Colonic mucosa (tissue), 4 donors: Measurements from ENCODE around the gene HS3ST6. TPM values are rescaled to one million over a fixed set of nuclear protein-coding genes. Genes with fewer than 3 reads are reported as not detected.
"Not testable (repeated sequence)": the region's sequence is repeated elsewhere in the genome, so short reads cannot be mapped to it uniquely, and the experiment has no call there.

Experiments used
- DNase-seq: peaks from one replicate; pipeline ENCODE4 v3.0.0-alpha.2; 2020
- H3K27ac ChIP-seq: fragments of 200-600 bp; one replicate; pipeline ENCODE4 v1.8.0; 2021
- H3K27me3 ChIP-seq: fragments of 200-600 bp; one replicate; pipeline ENCODE4 v1.8.0; 2021
- H3K36me3 ChIP-seq: fragments of 200-600 bp; one replicate; pipeline ENCODE4 v1.8.0; 2021
- H3K4me1 ChIP-seq: fragments of 200-600 bp; one replicate; pipeline ENCODE4 v1.8.0; 2021; ENCODE audit warnings: mild to moderate bottlenecking
- H3K4me3 ChIP-seq: fragments of 200-600 bp; one replicate; pipeline ENCODE4 v1.8.0; 2021
- H3K9ac ChIP-seq, 2 donors: one replicate each; pipeline ENCODE4 v1.7.0; 2013; ENCODE audit warnings: control low read depth in 2 of 2, low read depth in 2 of 2, low read length in 2 of 2
- H3K9me3 ChIP-seq: fragments of 200-600 bp; one replicate; pipeline ENCODE4 v1.8.0; 2021
- intact Hi-C: fragments of 100-400 bp; cut with DNase I; formaldehyde crosslinking; loops from one replicate; pipeline ENCODE4 v1.14.1; 2022
- total RNA-seq, 2 donors: library from RNA; stranded (reverse); fragmentation: NEBNext Ultra II Directional in 1 of 2; extraction: Animal tissue kit (Norgen Biotek cat#: 25700) in 1 of 2; gene quantifications; one replicate each; pipeline ENCODE4 v1.2.1, GENCODE V29; 2021
- TF ChIP-seq, protein P1 (sequence below): fragments of 200-600 bp; IDR thresholded peaks from one replicate; pipeline ENCODE4 v1.8.0; 2022; ENCODE audit warnings: antibody characterized with exemption, mild to moderate bottlenecking
- donor health status: healthy.
- donor health status: DM: no; HTN: no; CAD: no.
- donor health status: DM: no; HTN: no; CAD: no.

The HS3ST6 gene
- total RNA-seq, 2 donors from 2014 or later, result 0.59 to 0.82 TPM

DNA sequence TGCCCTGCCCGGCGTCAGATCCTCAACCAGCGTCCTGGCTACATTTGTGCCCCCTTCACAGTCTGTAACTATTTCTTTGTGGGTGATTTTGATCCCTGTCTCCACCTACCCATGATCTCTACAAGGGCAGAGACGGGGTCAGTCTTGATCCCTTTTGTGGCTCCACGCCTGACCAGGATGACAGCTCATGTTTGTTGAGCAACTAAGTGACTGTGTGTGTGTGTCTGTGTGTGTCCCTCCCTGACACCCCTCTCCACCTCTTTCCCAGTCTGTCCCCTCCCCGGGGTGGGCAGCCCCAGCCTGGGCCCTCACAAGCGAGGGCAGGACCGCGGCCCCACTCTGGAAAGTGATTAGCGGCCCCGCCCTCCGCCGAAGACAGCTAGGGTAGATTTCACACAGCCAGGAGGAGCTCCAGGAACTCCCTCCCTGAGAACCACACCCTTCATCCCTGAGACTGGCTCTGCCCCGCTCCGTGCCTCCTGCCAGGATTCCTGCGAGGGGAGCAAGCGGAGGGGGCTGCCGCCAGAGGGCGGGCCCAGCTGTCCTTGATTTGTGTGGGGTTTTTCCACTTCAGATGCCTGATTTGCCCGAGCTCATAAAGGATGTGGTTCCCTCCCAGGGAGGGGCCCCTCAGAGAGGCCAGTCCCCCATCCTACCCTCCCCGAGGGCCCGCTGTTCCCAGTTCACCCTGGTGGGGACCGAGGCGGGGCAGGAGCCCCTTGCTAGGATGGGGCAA is 5.3 kb upstream of the HS3ST6 start:
- intact Hi-C loops, result no loop called here
- H3K27ac ChIP-seq, result no peak overlapping the region
- DNase-seq, result peak; percentile 74
- H3K9me3 ChIP-seq, result no peaks in the 10 kb centered on the region
- no peak overlapping the region for H3K4me3 ChIP-seq
- peaks cover 8% of the 10 kb centered on the region for H3K4me1 ChIP-seq
- no peak overlapping the region for H3K9ac ChIP-seq
- TF ChIP-seq, protein P1, sequence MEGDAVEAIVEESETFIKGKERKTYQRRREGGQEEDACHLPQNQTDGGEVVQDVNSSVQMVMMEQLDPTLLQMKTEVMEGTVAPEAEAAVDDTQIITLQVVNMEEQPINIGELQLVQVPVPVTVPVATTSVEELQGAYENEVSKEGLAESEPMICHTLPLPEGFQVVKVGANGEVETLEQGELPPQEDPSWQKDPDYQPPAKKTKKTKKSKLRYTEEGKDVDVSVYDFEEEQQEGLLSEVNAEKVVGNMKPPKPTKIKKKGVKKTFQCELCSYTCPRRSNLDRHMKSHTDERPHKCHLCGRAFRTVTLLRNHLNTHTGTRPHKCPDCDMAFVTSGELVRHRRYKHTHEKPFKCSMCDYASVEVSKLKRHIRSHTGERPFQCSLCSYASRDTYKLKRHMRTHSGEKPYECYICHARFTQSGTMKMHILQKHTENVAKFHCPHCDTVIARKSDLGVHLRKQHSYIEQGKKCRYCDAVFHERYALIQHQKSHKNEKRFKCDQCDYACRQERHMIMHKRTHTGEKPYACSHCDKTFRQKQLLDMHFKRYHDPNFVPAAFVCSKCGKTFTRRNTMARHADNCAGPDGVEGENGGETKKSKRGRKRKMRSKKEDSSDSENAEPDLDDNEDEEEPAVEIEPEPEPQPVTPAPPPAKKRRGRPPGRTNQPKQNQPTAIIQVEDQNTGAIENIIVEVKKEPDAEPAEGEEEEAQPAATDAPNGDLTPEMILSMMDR, result no peak
- H3K36me3 ChIP-seq, result no peaks in the 10 kb centered on the region
- H3K27me3 ChIP-seq, result peaks cover 18% of the 10 kb centered on the region

DNA sequence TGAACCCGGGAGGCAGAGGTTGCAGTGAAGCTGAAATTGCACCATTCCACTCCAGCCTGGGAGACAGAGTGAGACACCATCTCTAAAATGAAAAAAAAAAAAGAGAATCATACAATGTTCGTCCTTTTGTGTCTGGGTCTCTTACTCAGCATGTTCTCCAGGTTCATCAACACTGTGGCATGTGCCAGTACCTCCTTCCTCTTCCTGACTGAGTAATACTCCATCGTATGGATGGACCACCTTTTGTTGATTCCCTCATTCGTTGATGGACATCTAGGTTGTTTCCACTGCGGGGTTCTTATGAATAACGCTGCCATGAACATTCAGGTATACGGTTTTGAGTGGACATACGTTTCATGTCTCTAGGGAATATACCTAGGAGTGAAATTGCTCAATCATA is 4.1 kb upstream of the HS3ST6 start:
- H3K27ac ChIP-seq, result no peak overlapping the region
- no peaks in the 10 kb centered on the region for H3K36me3 ChIP-seq
- H3K9ac ChIP-seq, result no peak overlapping the region
- TF ChIP-seq, protein P1, result no peak
- no peaks in the 10 kb centered on the region for H3K9me3 ChIP-seq
- intact Hi-C loops, result no loop called here
- peaks cover 8% of the 10 kb centered on the region for H3K4me1 ChIP-seq
- H3K4me3 ChIP-seq, result no peak overlapping the region
- no peak for DNase-seq
- peaks cover 25% of the 10 kb centered on the region for H3K27me3 ChIP-seq

DNA sequence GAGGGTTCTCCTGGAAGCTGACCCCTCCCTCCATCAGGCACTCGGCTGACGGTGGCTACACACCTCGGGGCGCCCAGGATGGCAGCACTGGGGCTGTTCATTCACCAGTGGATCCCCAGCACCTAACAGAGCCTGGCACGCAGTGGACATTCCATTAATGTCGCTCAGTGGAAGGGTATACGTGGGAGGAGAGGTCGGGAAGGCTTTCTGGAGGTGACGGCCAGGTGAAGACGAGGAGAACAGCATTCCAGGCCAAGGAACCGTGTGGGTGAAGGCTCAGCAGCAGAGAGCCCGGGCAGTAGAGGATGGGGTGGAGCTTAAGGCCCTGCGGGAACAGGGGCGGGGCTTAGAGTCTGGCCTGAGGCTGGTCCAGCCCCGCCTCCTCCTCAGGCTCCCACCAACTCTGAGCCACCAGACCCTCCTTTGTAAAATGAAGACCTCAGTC is 2.5 kb upstream of the HS3ST6 start:
- no peak overlapping the region for H3K4me3 ChIP-seq
- TF ChIP-seq, protein P1, result no peak
- no peaks in the 10 kb centered on the region for H3K9me3 ChIP-seq
- no peak for DNase-seq
- H3K36me3 ChIP-seq, result no peaks in the 10 kb centered on the region
- peaks cover 8% of the 10 kb centered on the region for H3K4me1 ChIP-seq
- no peak overlapping the region for H3K9ac ChIP-seq
- intact Hi-C loops, result no loop called here
- peaks cover 32% of the 10 kb centered on the region for H3K27me3 ChIP-seq
- no peak overlapping the region for H3K27ac ChIP-seq

DNA sequence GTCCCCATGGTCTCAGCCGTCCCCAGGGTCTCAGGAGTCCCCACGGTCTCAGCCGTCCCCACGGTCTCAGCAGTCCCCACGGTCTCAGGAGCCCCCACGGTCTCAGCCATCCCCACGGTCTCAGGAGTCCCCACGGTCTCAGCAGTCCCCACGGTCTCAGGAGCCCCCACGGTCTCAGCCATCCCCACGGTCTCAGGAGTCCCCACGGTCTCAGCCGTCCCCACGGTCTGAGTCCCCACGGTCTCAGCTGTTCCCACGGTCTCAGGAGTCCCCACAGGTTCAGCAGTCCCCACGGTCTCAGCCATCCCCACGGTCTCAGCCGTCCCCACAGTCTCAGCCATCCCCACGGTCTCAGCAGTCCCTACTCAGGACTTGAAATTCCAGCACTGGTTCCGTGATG is 1.9 kb upstream of the HS3ST6 start:
- H3K9ac ChIP-seq, intact Hi-C loops, H3K4me1 ChIP-seq, H3K27ac ChIP-seq, DNase-seq, H3K36me3 ChIP-seq, H3K9me3 ChIP-seq, H3K4me3 ChIP-seq: not testable (repeated sequence)
- H3K27me3 ChIP-seq, result peaks cover 32% of the 10 kb centered on the region

DNA sequence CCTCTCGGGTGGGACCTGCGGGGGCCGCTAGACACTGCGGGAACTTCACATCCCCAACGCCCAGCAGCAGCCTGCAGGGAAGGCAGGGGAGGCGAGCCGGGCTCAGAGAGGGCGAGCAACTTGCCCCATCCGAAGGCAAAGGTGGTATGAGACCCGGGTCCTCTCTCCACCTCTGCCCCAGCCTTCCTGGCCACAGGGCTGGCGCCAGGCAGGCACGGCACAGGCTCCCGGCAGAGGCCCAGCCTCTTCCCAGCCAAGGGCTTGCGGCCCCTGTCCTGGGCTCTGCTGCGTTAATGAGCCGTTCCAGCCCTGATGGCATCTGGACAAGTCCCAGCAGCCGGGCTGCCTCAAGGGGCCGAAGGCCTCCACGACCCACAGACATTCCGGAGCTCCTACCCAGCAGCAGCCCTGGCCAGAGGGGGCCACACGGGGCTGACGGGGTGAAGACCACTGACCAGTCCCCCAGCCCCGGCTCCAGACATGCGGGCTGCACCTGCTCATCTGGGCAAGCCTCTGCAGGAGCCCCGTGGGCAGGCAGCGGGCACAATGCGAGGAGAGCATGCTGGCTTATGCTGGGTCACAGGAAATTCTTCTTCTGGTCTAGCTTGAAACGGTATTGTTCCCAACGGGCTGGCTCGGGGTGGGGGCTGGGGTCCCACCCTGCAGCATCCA is 1.2 kb upstream of the HS3ST6 start:
- peaks cover 32% of the 10 kb centered on the region for H3K27me3 ChIP-seq

More for the DNA sequence above, 1.2 kb upstream of the HS3ST6 start:
- no peaks in the 10 kb centered on the region for H3K36me3 ChIP-seq
- no peak overlapping the region for H3K9ac ChIP-seq
- H3K4me3 ChIP-seq, result no peak overlapping the region
- no peak for DNase-seq
- peaks cover 8% of the 10 kb centered on the region for H3K4me1 ChIP-seq
- no peak overlapping the region for H3K27ac ChIP-seq
- TF ChIP-seq, protein P1, result no peak
- H3K9me3 ChIP-seq, result no peaks in the 10 kb centered on the region
- intact Hi-C loops, result no loop called here
